CD14-positive monocyte (primary cell): Measurements from ENCODE around the gene PFKFB4. TPM values are rescaled to one million over a fixed set of nuclear protein-coding genes. Genes with fewer than 3 reads are reported as not detected.

Experiments
- DNase-seq, 3 donors: peaks; one replicate each; pipeline ENCODE4 v3.0.0-alpha.2; 2011 to 2022
- H2AFZ ChIP-seq: 2 replicates; pipeline ENCODE4 v1.6.0; 2012; ENCODE audit warnings: mild to moderate bottlenecking, low read depth, low read length, inconsistent platforms; ENCODE audit not compliant: insufficient read depth, poor library complexity, severe bottlenecking
- H3K27ac ChIP-seq, 2 donors: 1 replicate in 1 of 2; 2 replicates in 1 of 2; pipeline ENCODE4 v1.5.1; 2012 to 2013; ENCODE audit warnings: low read length in 2 of 2, control low read depth in 1 of 2, inconsistent platforms in 1 of 2, low read depth in 1 of 2, mild to moderate bottlenecking in 1 of 2
- H3K27me3 ChIP-seq, 2 donors: one replicate each; pipeline versions ENCODE4 v1.6.0 to v1.6.1; 2011 to 2013; ENCODE audit warnings: low read length in 2 of 2; ENCODE audit not compliant: control insufficient read depth in 2 of 2, insufficient read depth in 2 of 2
- H3K36me3 ChIP-seq, 2 donors: replicated peaks in 1 of 2; 1 replicate in 1 of 2; 2 replicates in 1 of 2; pipeline versions ENCODE4 v1.5.1 to v1.6.1; 2012 to 2013; ENCODE audit warnings: low read length in 2 of 2, control low read depth in 1 of 2, inconsistent platforms in 1 of 2, mild to moderate bottlenecking in 1 of 2; ENCODE audit not compliant: insufficient read depth in 2 of 2, control insufficient read depth in 1 of 2
- H3K4me1 ChIP-seq, 2 donors: 1 replicate in 1 of 2; 2 replicates in 1 of 2; pipeline versions ENCODE4 v1.5.1 to v1.6.1; 2012 to 2013; ENCODE audit warnings: low read length in 2 of 2, control low read depth in 1 of 2, inconsistent platforms in 1 of 2, mild to moderate bottlenecking in 1 of 2, moderate library complexity in 1 of 2; ENCODE audit not compliant: insufficient read depth in 2 of 2, control insufficient read depth in 1 of 2
- H3K4me2 ChIP-seq: replicated peaks from 2 replicates; pipeline ENCODE3; 2012; ENCODE audit warnings: low read length, moderate library complexity, mild to moderate bottlenecking; ENCODE audit not compliant: poor library complexity, severe bottlenecking; ENCODE audit errors: extremely low read depth
- H3K4me3 ChIP-seq, 3 experiments: fragments of 200-600 bp in 1 of 3; sonication (generic) in 1 of 3; replicated peaks in 1 of 3; 1 replicate in 2 of 3; 2 replicates in 1 of 3; pipeline ENCODE4 v1.5.1; 2011 to 2013; ENCODE audit warnings: low read length in 3 of 3, mild to moderate bottlenecking in 3 of 3, control low read depth in 2 of 3, low read depth in 2 of 3, inconsistent platforms in 1 of 3, moderate library complexity in 1 of 3
- H3K79me2 ChIP-seq: 2 replicates; pipeline ENCODE4 v1.6.0; 2012; ENCODE audit warnings: mild to moderate bottlenecking, control low read depth, inconsistent platforms, low read length, moderate library complexity; ENCODE audit not compliant: insufficient read depth
- H3K9ac ChIP-seq: 2 replicates; pipeline ENCODE4 v1.6.0; 2017; ENCODE audit warnings: low read length, mild to moderate bottlenecking; ENCODE audit not compliant: insufficient read depth, poor library complexity, severe bottlenecking
- H3K9me3 ChIP-seq, 2 donors: replicated peaks in 1 of 2; 1 replicate in 1 of 2; 2 replicates in 1 of 2; pipeline versions ENCODE4 v1.5.1 to v1.6.1; 2012 to 2013; ENCODE audit warnings: low read length in 2 of 2, control low read depth in 1 of 2; ENCODE audit not compliant: control insufficient read depth in 1 of 2, insufficient read depth in 1 of 2
- H4K20me1 ChIP-seq: 2 replicates; pipeline ENCODE4 v1.6.0; 2012; ENCODE audit warnings: mild to moderate bottlenecking, low read length, control low read depth, moderate library complexity; ENCODE audit not compliant: insufficient read depth
- H3K27ac Mint-ChIP-seq, 7 donors: one replicate each; pipeline ENCODE4 v1.8.0; 2020; ENCODE audit warnings: mild to moderate bottlenecking in 7 of 7, mixed read lengths in 7 of 7, moderate library complexity in 6 of 7, inconsistent platforms in 2 of 7
- H3K27me3 Mint-ChIP-seq, 3 donors: one replicate each; pipeline ENCODE4 v1.8.0; 2021 to 2022; ENCODE audit warnings: low read depth in 3 of 3, mild to moderate bottlenecking in 3 of 3, mixed read lengths in 3 of 3, moderate library complexity in 3 of 3, inconsistent platforms in 1 of 3
- H3K36me3 Mint-ChIP-seq, 2 donors: one replicate each; pipeline ENCODE4 v1.8.0; 2020; ENCODE audit warnings: mixed read lengths in 2 of 2, inconsistent platforms in 1 of 2, mild to moderate bottlenecking in 1 of 2
- H3K4me1 Mint-ChIP-seq: one replicate; pipeline ENCODE4 v1.8.0; 2020; ENCODE audit warnings: mild to moderate bottlenecking, mixed read lengths
- H3K4me3 Mint-ChIP-seq, 2 donors: one replicate each; pipeline ENCODE4 v1.8.0; 2020; ENCODE audit warnings: mild to moderate bottlenecking in 2 of 2, mixed read lengths in 2 of 2, moderate library complexity in 1 of 2
- H3K9me3 Mint-ChIP-seq, 7 donors: one replicate each; pipeline ENCODE4 v1.8.0; 2020 to 2022; ENCODE audit warnings: mixed read lengths in 7 of 7, mild to moderate bottlenecking in 6 of 7, moderate library complexity in 6 of 7, inconsistent platforms in 2 of 7
- CTCF ChIP-seq: fragments of 200-600 bp; IDR thresholded peaks from one replicate; pipeline ENCODE4 v1.8.0; 2022; ENCODE audit warnings: antibody characterized with exemption, mild to moderate bottlenecking
- WGBS: methylation state at CpG from one replicate; pipeline ENCODE4 v1.1.5; 2013; ENCODE audit warnings: missing lambda C conversion rate; ENCODE audit not compliant: insufficient coverage; 5-methylcytosine and 5-hydroxymethylcytosine counted together
- intact Hi-C, 2 donors: fragments of 100-400 bp; cut with micrococcal nuclease; formaldehyde crosslinking; loops; one replicate each; pipeline versions ENCODE4 v1.15.0 to v1.15.1; 2023
- polyA plus RNA-seq, 3 donors: library from polyadenylated mRNA; depleted of rRNA in 1 of 3; unstranded in 2 of 3; stranded (reverse) in 1 of 3; fragments of 300-500 nt in 2 of 3; fragments of >200 nt in 1 of 3; fragmentation: Illumina TruSeq in 2 of 3; gene quantifications; 1 replicate in 2 of 3; 2 replicates in 1 of 3; pipeline ENCODE4 v1.2.3, GENCODE V29; 2012 to 2021

PFKFB4 gene
- polyA plus RNA-seq, 3 donors: 32.2 to 44.9 (median 34.9) TPM

- H3K27me3 Mint-ChIP-seq: peaks cover 0 to 2% (median 0%) of the 10 kb centered on the region in 3 donors
- H3K9ac ChIP-seq: no peak overlapping the region
- peaks cover 3 to 21% (median 6%) of the 10 kb centered on the region in 7 donors for H3K9me3 Mint-ChIP-seq
- no peak overlapping the region for H3K4me2 ChIP-seq
- no peak overlapping the region for H3K4me3 ChIP-seq
- intact Hi-C loops: no loop called here
- peaks cover 53 to 82% of the 10 kb centered on the region in 2 donors for H3K36me3 ChIP-seq
- H3K27ac Mint-ChIP-seq: peak overlapping the region in 1 of 7 donors; percentile 36
- no peak overlapping the region for H2AFZ ChIP-seq
- H3K4me3 Mint-ChIP-seq: no peak overlapping the region
- H3K36me3 Mint-ChIP-seq: peaks cover 69 to 92% of the 10 kb centered on the region in 2 donors
- DNase-seq: no peak
- no peak overlapping the region for H3K27ac ChIP-seq
- 100% methylated on average over 5 of the region's 5 CpGs for WGBS
- peaks cover 40% of the 10 kb centered on the region for H3K4me1 Mint-ChIP-seq
- H4K20me1 ChIP-seq: peaks cover 8% of the 10 kb centered on the region
- no peak for TF ChIP-seq CTCF
- H3K27me3 ChIP-seq: no peaks in the 10 kb centered on the region
- H3K9me3 ChIP-seq: no peaks in the 10 kb centered on the region
- H3K4me1 ChIP-seq: peaks cover 29 to 41% of the 10 kb centered on the region in 2 donors
- no peaks in the 10 kb centered on the region for H3K79me2 ChIP-seq
These were observed 19.8 kb downstream of the PFKFB4 start for GRCh38 chr3:48536785-48537184.

GRCh38 chr3:48536116-48536515 is 20.5 kb downstream of the PFKFB4 start:
- no peak for DNase-seq
- Mint-ChIP-seq H3K4me3 (no peak overlapping the region), H3K36me3 (peaks cover 68 to 89% of the 10 kb centered on the region in 2 donors), H3K9me3 (peaks cover 3 to 21% (median 6%) of the 10 kb centered on the region in 7 donors), H3K4me1 (peaks cover 43% of the 10 kb centered on the region), H3K27ac (peak overlapping the region in 4 of 7 donors; percentile 10 to 69 (median 38)), H3K27me3 (peaks cover 0 to 2% (median 0%) of the 10 kb centered on the region in 3 donors)
- TF ChIP-seq CTCF: no peak
- H2AFZ ChIP-seq: no peak overlapping the region
- 91% methylated on average over 15 of the region's 19 CpGs for WGBS
- H3K27ac ChIP-seq: no peak overlapping the region
- H3K27me3 ChIP-seq: no peaks in the 10 kb centered on the region
- H3K79me2 ChIP-seq: no peaks in the 10 kb centered on the region
- peaks cover 53 to 75% of the 10 kb centered on the region in 2 donors for H3K36me3 ChIP-seq
- H3K4me1 ChIP-seq: peaks cover 33 to 47% of the 10 kb centered on the region in 2 donors
- no peak overlapping the region for H3K4me2 ChIP-seq
- intact Hi-C loops: no loop called here
- no peak overlapping the region for H3K9ac ChIP-seq
- no peak overlapping the region for H3K4me3 ChIP-seq
- peaks cover 5% of the 10 kb centered on the region for H4K20me1 ChIP-seq
- no peaks in the 10 kb centered on the region for H3K9me3 ChIP-seq
